HepG2 (cell line): ENCODE data around the gene SH2D5. TPM values are rescaled to one million over a fixed set of nuclear protein-coding genes. Genes with fewer than 3 reads are reported as not detected.

Source experiments
- ATAC-seq: fragments of 200-7000 bp; cut with Tn5 transposase; 3 replicates; pipeline ENCODE4 v1.9.1; 2020; ENCODE audit warnings: mild to moderate bottlenecking, moderate library complexity
- BruUV-seq: library from RNA; stranded (reverse); fragments of 400-500 nt; replicated peaks from 2 replicates; lab custom pipeline; 2021; lab: Mats Ljungman, UMichigan
- CTCF ChIA-PET: fragments of 300-600 bp; formaldehyde crosslinking; extraction: SDS; loops from one replicate; lab custom pipeline; 2021; ENCODE audit warnings: low total read pairs, inconsistent platforms, low intra/inter-chr PET ratio; lab: Yijun Ruan, JAX
- POLR2A ChIA-PET: fragments of 350-600 bp; sonication (Branson Sonifier 250); formaldehyde crosslinking; loops from one replicate; lab custom pipeline; 2020; ENCODE audit warnings: antibody characterized with exemption, inconsistent platforms; lab: Yijun Ruan, JAX
- DNase-seq: peaks from one replicate; pipeline ENCODE4 v3.0.0-alpha.2; 2015; ENCODE audit warnings: low spot score
- FAIRE-seq: peaks from 3 replicates; lab custom pipeline; 2011; peaks lifted over from hg19 to GRCh38; lab: Jason Lieb, UNC
- H2AFZ ChIP-seq: one replicate; pipeline ENCODE4 v1.6.1; 2011; ENCODE audit warnings: low read length, inconsistent platforms
- H3K27ac ChIP-seq: fragments of 300-600 bp; 3 replicates; pipeline ENCODE4 v1.8.0; 2011; ENCODE audit warnings: mixed run types, mild to moderate bottlenecking, mixed read lengths, low read length, inconsistent platforms; ENCODE audit not compliant: insufficient read depth; ENCODE audit errors: extremely low read length
- H3K27me3 ChIP-seq, 2 experiments: fragments of 200-600 bp in 1 of 2; 2 replicates in 1 of 2; 3 replicates in 1 of 2; pipeline versions ENCODE4 v1.6.0 to v1.8.0; 2011; ENCODE audit warnings: low read length in 2 of 2, mild to moderate bottlenecking in 2 of 2, moderate library complexity in 2 of 2, inconsistent platforms in 1 of 2; ENCODE audit not compliant: insufficient read depth in 2 of 2, control insufficient read depth in 1 of 2
- H3K36me3 ChIP-seq, 2 experiments: fragments of 200-600 bp in 1 of 2; replicated peaks in 1 of 2; 2 replicates in 1 of 2; 3 replicates in 1 of 2; pipeline versions ENCODE4 v1.5.1 to v1.8.0; 2011; ENCODE audit warnings: low read length in 2 of 2, inconsistent platforms in 1 of 2; ENCODE audit not compliant: insufficient read depth in 2 of 2, control insufficient read depth in 1 of 2
- H3K4me1 ChIP-seq: 2 replicates; pipeline ENCODE4 v1.5.1; 2012; ENCODE audit warnings: low read length, inconsistent platforms; ENCODE audit not compliant: insufficient read depth
- H3K4me2 ChIP-seq: 2 replicates; pipeline ENCODE4 v1.6.0; 2011; ENCODE audit warnings: low read depth, low read length, inconsistent platforms
- H3K4me3 ChIP-seq, 3 experiments: fragments of 200-600 bp in 1 of 3; sonication (generic), shearing (Covaris generic) in 1 of 3; replicated peaks in 1 of 3; 2 replicates each; pipeline ENCODE4 v1.5.1; 2011 to 2016; ENCODE audit warnings: low read length in 3 of 3, inconsistent platforms in 2 of 3, low read depth in 2 of 3, mild to moderate bottlenecking in 2 of 3, control low read depth in 1 of 3, mixed read lengths in 1 of 3; ENCODE audit not compliant: insufficient read depth in 1 of 3
- H3K79me2 ChIP-seq: one replicate; pipeline ENCODE4 v1.6.1; 2011; ENCODE audit warnings: low read length, inconsistent platforms; ENCODE audit not compliant: insufficient read depth
- H3K9ac ChIP-seq: 2 replicates; pipeline ENCODE4 v1.6.0; 2011; ENCODE audit warnings: mild to moderate bottlenecking, low read depth, low read length, inconsistent platforms; ENCODE audit not compliant: insufficient read depth
- H3K9me3 ChIP-seq: 2 replicates; pipeline ENCODE4 v1.5.1; 2012; ENCODE audit warnings: mild to moderate bottlenecking, low read length
- H4K20me1 ChIP-seq: 2 replicates; pipeline ENCODE4 v1.6.0; 2011; ENCODE audit warnings: inconsistent platforms, mild to moderate bottlenecking, low read length, moderate library complexity; ENCODE audit not compliant: insufficient read depth
- NR0B2 ChIP-seq: sonication (generic); formaldehyde crosslinking; IDR thresholded peaks from 2 replicates; pipeline ENCODE4 v1.4.0; 2020; ENCODE audit warnings: mild to moderate bottlenecking, missing genetic modification reagents
- ZNF124 ChIP-seq: sonication (generic); formaldehyde crosslinking; IDR thresholded peaks from 2 replicates; pipeline ENCODE4 v1.4.0; 2020; ENCODE audit warnings: missing genetic modification reagents
- WGBS: methylation state at CpG from one replicate; pipeline ENCODE4 v1.1.6; 2017; ENCODE audit warnings: low lambda C conversion rate; 5-methylcytosine and 5-hydroxymethylcytosine counted together
- in situ Hi-C: cut with HindIII; loops from 2 replicates; pipeline ENCODE4 v1.10.0; 2017; ENCODE audit warnings: low pct_unique_long_range_greater_than_20kb; ENCODE audit not compliant: extremely low pct_ligation_motif_present
- intact Hi-C: fragments of 100-400 bp; cut with micrococcal nuclease; formaldehyde crosslinking; loops from one replicate; pipeline ENCODE4 v1.10.0; 2022; ENCODE audit not compliant: unreplicated experiment
- polyA plus RNA-seq, 8 experiments: library from polyadenylated mRNA; depleted of rRNA in 3 of 8; stranded (reverse) in 7 of 8; unstranded in 1 of 8; fragments of >200 nt; fragmentation: Illumina TruSeq in 4 of 8; extraction: Trizol in 4 of 8; gene quantifications; 2 replicates each; pipeline versions ENCODE4 v1.2.1 to v1.2.3, GENCODE V29; 2011 to 2016; ENCODE audit warnings: low read depth in 4 of 8, missing spikeins in 1 of 8, mixed read lengths in 1 of 8; ENCODE audit not compliant: insufficient read depth in 1 of 8
- total RNA-seq, 5 experiments: library from RNA; depleted of rRNA; stranded (reverse); fragments of >200 nt; fragmentation: Illumina TruSeq; extraction: Trizol; gene quantifications; 2 replicates each; pipeline ENCODE4 v1.2.3, GENCODE V29; 2016; ENCODE audit warnings: low read depth in 1 of 5
- TF ChIP-seq, protein P1 (sequence below): sonication (generic); formaldehyde crosslinking; conservative IDR thresholded peaks from 2 replicates; pipeline ENCODE4 v1.4.0; 2020; ENCODE audit warnings: missing genetic modification reagents

Gene SH2D5
- total and polyA plus RNA-seq, 2 of the 13 experiments (the other 11 are each of a cell fraction or from before 2014, with no cell fraction given) = 1.2 to 3.4 TPM

- ATAC-seq = no peak
- POLR2A ChIA-PET = no interaction called here
- CTCF ChIA-PET = no interaction called here
Measured at GRCh38 chr1:20711285-20712214, 21.0 kb downstream of the SH2D5 start.

More at GRCh38 chr1:20711285-20712214, 21.0 kb downstream of the SH2D5 start:
- Histone ChIP-seq H4K20me1 (no peaks in the 10 kb centered on the region), H3K4me1 (peaks cover 21% of the 10 kb centered on the region)
- TF ChIP-seq, protein P1, sequence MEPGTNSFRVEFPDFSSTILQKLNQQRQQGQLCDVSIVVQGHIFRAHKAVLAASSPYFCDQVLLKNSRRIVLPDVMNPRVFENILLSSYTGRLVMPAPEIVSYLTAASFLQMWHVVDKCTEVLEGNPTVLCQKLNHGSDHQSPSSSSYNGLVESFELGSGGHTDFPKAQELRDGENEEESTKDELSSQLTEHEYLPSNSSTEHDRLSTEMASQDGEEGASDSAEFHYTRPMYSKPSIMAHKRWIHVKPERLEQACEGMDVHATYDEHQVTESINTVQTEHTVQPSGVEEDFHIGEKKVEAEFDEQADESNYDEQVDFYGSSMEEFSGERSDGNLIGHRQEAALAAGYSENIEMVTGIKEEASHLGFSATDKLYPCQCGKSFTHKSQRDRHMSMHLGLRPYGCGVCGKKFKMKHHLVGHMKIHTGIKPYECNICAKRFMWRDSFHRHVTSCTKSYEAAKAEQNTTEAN = no peak
- no peak for TF ChIP-seq NR0B2 (CRISPR knock-in tag)
- no peak for TF ChIP-seq ZNF124 (CRISPR knock-in tag)
- TF ChIP-seq, all 625 proteins: peak for 0
- no peak for FAIRE-seq
- no TSS peak for BruUV-seq
- H3K4me3 ChIP-seq = no peak overlapping the region
- no peaks in the 10 kb centered on the region for H3K79me2 ChIP-seq
- no peak overlapping the region for H3K27ac ChIP-seq
- DNase-seq = no peak
- in situ Hi-C loops (no loop called here), intact Hi-C loops (no loop called here)
- no peak overlapping the region for H3K9ac ChIP-seq
- no peak overlapping the region for H3K4me2 ChIP-seq
- peaks cover 0 to 7% of the 10 kb centered on the region in 2 experiments; a peak in 2 of 5 replicates for H3K27me3 ChIP-seq
- no peaks in the 10 kb centered on the region for H3K9me3 ChIP-seq
- no peak overlapping the region for H2AFZ ChIP-seq
- H3K36me3 ChIP-seq = no peaks in the 10 kb centered on the region
- 41% methylated on average over 16 of the region's 29 CpGs for WGBS
